HG03060 (cell line): ENCODE results near the gene TMEM95.
A peak's percentile ranks its signal among the peaks of the same experiment; 100 is the strongest.

Experiments used
- ATAC-seq: cut with Tn5 transposase; IDR thresholded peaks from one replicate; pipeline ENCODE4 v1.9.1; 2021; ENCODE audit warnings: low read depth, moderate number of reproducible peaks; ENCODE audit not compliant: unreplicated experiment

The TMEM95 gene

DNA sequence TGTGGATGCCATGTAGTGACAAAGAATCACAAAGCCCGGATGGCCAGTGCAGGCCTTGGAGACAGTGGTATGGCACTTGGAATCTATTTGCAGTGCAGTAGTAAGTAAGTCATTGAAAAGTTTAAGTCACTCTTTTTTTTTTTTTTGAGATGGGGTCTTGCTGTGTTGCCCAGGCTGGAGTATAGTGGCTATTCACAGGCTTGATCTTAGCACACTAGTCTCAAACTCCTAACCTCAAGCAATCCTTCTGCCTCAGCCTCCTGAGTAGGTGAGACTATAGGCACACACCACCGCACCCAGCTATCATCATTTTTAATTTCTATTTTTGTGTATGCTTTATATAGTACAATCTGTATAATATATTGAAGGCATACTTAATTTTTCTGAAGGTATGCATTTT is 43.7 kb downstream of the TMEM95 start:
- no peak for ATAC-seq

DNA sequence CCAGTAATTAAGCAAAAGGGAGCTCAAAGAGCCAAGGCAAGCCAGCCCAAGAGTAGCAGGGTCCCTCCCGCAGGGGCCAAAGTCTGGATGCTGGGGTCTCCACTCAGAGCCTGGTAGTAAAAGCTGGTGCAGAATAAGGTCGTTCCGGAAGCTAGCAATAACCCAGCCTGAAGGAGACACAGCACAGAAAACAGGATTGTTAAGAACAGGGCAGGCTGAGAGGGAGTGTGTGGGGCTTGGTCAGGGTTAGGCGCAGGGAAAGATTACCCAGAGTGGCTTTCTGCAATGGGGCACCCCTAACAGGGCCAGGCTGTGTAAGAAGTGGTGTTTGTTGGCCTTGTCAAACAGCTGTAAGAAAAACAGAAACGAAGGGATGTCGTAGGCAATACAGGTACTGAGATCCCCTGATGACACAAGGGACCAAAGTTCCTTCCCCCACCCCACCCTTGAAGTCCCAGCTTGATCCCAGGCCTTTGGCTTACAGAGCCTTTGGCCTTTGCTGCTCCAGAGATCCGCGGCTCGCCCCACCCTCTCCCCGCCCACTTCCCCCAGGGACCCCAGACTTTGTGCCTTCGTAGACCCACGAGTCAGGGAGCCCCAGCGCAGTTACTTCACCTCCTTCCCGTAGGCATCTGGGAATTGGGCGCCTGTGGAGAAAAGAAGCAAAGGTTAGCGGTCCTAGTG is 48.2 kb downstream of the TMEM95 start:
- ATAC-seq = no peak

DNA sequence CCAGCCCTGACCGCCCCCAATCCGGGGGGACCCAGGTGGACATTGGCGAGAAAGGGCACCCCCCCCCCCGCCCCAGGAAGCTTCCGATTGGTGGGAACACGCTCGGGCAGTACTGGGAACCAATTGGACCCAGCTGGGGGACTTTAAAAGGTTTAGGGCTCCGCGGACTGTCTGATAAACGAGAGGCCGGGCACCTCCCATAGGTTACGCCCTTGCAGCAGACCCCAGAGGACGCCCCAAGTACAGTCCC is 48.7 kb downstream of the TMEM95 start:
- no peak for ATAC-seq

DNA sequence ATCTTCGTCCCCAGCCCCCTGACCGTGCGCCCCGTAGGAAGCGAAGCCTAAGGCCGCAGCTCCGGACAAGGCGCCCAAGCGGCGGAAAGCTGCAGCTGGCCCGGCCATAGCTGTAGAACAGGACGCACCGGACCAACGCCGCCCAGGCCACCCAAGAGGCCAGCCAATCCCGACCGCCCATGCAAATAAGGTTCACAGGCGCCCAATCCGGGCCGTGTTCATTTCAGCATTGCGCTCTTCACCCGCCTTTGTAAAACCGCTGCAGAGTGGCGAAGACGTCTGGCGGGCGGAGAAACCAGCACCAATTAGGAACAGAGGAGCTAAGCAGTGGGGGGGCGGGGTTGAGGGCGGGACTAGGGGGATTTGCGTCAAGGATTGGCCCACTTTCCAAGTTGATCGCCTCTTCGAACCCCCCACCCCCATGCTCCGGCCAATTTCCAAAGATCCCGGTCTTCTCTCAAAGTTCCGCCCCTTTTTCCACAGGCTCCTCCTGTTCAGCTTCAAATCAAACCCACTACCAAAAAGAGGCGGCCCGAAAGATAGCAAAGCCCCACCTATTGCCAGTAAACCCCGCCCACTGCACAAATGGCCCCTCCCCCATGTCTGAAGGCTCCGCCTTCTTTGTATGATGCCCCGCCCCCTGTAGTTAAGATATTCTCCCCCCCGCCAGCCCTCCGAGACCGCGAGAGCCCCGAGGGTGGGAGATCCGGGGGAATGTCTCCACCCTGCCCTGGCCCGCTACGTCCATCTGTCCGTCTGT is 49.2 kb downstream of the TMEM95 start, which contains the start of gene TMEM256:
TSS of gene TMEM256 (minus strand) at position 121 of the 760 bp plus-strand sequence. CDS start at position 108, 13 bp downstream.
- peak; percentile 75 for ATAC-seq

DNA sequence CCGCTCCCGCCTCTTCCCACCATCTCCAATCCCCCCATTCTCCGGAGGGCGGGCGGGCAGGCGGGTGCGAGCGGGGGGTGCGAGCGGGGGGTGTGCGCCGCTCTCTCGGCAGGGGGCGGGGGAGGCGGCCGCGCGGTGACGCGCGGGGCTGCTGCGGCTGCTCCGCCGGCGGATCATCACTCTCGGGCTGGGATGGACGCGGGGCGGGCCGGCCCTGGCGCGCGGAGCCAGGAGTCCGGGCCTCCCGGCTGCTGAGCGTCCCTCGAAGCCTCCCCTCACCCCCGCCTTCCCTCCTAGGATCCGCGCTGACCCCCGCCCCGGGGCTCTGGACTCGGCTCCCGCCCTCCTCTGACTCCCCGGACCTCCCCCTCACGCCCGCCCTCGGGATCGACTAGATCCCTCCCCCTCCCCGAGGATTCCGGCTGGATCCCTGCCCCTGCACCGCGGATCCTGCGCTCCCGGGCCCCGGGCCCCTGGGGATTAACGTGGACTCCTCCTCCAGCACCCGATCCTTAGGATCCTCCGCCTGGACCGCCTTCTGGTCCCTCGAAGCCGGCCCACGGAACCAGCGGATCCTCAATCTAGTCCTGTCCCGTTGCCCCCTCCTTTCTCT is 49.9 kb downstream of the TMEM95 start:
- no peak for ATAC-seq

DNA sequence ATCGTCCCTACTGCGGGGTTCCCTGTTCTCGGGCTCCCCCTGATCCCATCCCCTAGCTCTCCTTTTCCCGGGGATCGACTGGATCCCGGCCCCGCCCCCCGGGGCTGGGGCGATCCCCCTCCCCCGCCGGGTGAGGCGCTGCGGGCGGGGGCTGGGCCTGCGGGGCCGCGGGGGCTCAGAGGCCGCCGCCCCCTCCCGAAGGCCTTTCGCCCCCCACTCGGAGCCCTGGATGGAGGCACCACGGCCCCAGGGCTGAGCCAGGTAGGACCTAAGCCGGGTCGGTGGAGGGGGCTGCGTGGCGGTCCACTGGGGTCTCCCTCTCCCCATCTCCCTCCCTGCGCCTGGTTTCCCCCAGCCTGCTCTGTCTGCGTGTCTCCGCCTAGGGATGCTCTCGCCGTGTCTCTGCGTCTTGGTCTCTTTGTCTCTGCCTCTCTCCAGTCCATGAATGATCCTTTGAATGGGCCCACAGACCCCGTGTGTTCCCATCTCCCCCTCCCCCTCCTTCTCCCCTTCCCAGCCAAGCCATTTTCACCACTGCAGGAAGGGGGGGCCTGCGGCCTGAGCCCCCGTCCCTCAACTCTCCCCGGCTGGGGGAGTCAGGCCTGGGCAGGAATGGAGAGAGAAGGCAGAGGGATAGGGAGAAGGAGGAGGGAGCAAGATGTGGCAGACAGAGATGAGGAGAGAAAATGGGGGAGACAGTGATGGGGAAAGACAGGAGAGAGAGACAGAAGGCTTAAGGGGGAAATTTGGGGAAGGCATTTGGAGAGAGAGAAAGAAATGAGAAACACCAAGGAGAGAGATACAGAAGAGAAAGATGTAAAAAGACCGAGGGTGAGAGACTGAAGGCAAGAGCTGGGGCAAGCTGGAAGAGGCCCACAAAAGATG is 50.6 kb downstream of the TMEM95 start:
- no peak for ATAC-seq

DNA sequence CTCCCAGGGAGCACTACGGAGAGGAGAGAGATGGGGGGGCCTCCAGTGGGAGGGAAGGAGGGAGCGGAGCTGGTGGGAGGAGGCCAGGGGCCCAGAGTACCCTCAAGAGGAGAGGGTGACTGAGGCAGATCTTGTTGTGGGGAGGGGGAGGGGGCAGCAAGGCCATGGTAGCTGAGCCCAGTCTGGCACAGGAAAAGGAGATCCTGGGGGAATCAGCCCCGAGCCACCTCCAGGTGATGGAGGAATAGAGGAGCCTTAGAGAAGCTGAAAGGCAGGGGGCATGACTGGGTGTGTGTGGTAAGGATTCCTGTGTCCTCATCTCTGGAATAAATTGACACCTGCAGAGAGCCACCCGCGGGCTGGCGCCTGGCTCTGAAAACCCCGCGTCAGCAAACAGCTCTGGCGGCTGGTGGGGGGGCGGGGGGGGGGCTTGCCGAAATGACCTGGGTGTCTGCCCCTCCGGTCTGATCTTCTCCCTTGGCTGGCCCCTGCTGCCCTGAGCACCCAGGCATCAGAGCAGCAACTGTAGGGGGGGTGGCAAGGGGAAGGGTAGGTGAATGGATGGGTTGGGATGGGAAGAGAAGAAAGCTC is 51.4 kb downstream of the TMEM95 start:
- no peak for ATAC-seq
